ENCODE data around the gene SNTA1. TPM values are rescaled to one million over a fixed set of nuclear protein-coding genes. Genes with fewer than 3 reads are reported as not detected.
A peak's percentile ranks its signal among the peaks of the same experiment; 100 is the strongest.

SNTA1 gene
- total and polyA plus RNA-seq, 9 of the 15 experiments (the other 6 are each of a cell fraction or from before 2014, with no cell fraction given): 1.2 to 40.8 (median 20.3) TPM

DNA sequence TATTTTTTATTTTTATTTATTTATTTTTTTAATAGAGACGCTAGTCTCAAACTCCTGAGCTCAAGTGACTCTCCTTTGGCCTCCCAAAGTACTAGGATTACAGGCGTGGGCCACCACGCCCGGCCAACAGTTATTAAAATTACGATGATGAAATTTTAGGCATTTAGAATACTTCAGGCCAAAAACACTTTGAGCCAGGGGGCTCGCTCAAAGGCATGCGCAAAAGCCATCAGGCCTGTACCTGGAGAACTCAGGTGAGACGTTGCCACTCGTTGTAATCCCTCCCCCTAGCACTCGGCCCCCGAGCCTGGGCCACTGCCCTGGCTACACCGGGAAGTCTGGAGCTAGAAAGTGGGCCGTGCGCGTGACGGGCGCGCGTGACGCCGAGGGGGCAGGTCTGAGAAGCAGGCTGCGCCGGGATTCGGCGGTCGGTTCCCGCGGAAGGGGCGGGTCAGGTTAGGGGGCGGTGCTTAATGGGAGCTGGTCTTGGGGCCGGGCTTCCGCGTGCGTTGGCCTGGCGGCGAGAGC, 46.0 kb upstream of the SNTA1 start (continued):
- TF ChIP-seq ZBTB49 (CRISPR knock-in tag; IDR thresholded peaks at IDR 0.05; ENCODE audit: borderline replicate concordance) (no peak), BRD9 (IDR thresholded peaks at IDR 0.05; ENCODE audit: low read depth, partially characterized antibody) (no peak), MYBL2 (IDR thresholded peaks at IDR 0.05; ENCODE audit: low read depth) (no peak), MYBL2 (CRISPR knock-in tag; IDR thresholded peaks at IDR 0.05; ENCODE audit: borderline replicate concordance) (no peak), IRF2 (CRISPR knock-in tag; IDR thresholded peaks at IDR 0.05) (no peak), RBM34 (IDR thresholded peaks at IDR 0.05; ENCODE audit: borderline replicate concordance, insufficient read depth, low read length) (no peak), NKRF (IDR thresholded peaks at IDR 0.05; ENCODE audit: borderline replicate concordance) (no peak), ZNF174 (CRISPR knock-in tag; IDR thresholded peaks at IDR 0.05) (no peak), HLTF (IDR thresholded peaks at IDR 0.05) (no peak), TGIF2 (CRISPR knock-in tag; IDR thresholded peaks at IDR 0.05) (no peak), DNMT1 (IDR thresholded peaks at IDR 0.05) (no peak), ELK1 (CRISPR knock-in tag; IDR thresholded peaks at IDR 0.05) (no peak), DMBX1 (CRISPR knock-in tag; IDR thresholded peaks at IDR 0.05; ENCODE audit: borderline replicate concordance) (peak; percentile 77; the same call in 1 of the 2 replicates), TEAD1 (CRISPR knock-in tag; IDR thresholded peaks at IDR 0.05) (peak in 1 of 2 experiments; percentile 22; a peak in 1 of 4 replicates), FOXJ2 (tag; IDR thresholded peaks at IDR 0.05) (no peak), TEAD4 (IDR thresholded peaks at IDR 0.05; ENCODE audit: low read length) (no peak), TEAD4 (CRISPR knock-in tag; IDR thresholded peaks at IDR 0.05; ENCODE audit: borderline replicate concordance) (no peak), ZNF3 (CRISPR knock-in tag; IDR thresholded peaks at IDR 0.05) (no peak), ZNF695 (CRISPR knock-in tag; IDR thresholded peaks at IDR 0.05) (no peak), ZNF699 (CRISPR knock-in tag; IDR thresholded peaks at IDR 0.05; ENCODE audit: insufficient replicate concordance) (no peak)
- TF ChIP-seq, protein P1, sequence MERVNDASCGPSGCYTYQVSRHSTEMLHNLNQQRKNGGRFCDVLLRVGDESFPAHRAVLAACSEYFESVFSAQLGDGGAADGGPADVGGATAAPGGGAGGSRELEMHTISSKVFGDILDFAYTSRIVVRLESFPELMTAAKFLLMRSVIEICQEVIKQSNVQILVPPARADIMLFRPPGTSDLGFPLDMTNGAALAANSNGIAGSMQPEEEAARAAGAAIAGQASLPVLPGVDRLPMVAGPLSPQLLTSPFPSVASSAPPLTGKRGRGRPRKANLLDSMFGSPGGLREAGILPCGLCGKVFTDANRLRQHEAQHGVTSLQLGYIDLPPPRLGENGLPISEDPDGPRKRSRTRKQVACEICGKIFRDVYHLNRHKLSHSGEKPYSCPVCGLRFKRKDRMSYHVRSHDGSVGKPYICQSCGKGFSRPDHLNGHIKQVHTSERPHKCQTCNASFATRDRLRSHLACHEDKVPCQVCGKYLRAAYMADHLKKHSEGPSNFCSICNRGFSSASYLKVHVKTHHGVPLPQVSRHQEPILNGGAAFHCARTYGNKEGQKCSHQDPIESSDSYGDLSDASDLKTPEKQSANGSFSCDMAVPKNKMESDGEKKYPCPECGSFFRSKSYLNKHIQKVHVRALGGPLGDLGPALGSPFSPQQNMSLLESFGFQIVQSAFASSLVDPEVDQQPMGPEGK (CRISPR knock-in tag; IDR thresholded peaks at IDR 0.05; ENCODE audit: borderline replicate concordance): no peak
